Uterine smooth muscle cell (primary cell): Measurements from ENCODE around the gene KRTAP4-2. TPM values are rescaled to one million over a fixed set of nuclear protein-coding genes. Genes with fewer than 3 reads are reported as not detected.

Experiments used
- total RNA-seq: library from RNA; depleted of rRNA; stranded (reverse); fragments of >200 nt; gene quantifications from 2 replicates; pipeline ENCODE4 v1.2.3, GENCODE V29; 2014

The KRTAP4-2 gene
- total RNA-seq = not detected in 2 replicates

GRCh38 chr17:41177727-41178271 lies at the start of gene KRTAP4-2:
Gene KRTAP4-2, minus strand, starts transcription at chr17:41178221. Its CDS starts 57 bp downstream, at chr17:41178164.

GRCh38 chr17:41226598-41227095 lies 48.6 kb upstream of the KRTAP4-2 start, which contains the start of gene KRTAP9-2:
Gene KRTAP9-2, plus strand, starts transcription at chr17:41226648. Its CDS starts 7 bp downstream, at chr17:41226655.

GRCh38 chr17:41189837-41190318 lies 11.9 kb upstream of the KRTAP4-2 start, which contains the start of gene KRTAP9-1:
Gene KRTAP9-1, plus strand, starts transcription at chr17:41189887. Its CDS starts 0 bp downstream, at chr17:41189887.

GRCh38 chr17:41184480-41184961 lies 6.5 kb upstream of the KRTAP4-2 start, which contains the start of gene KRTAP4-1:
Gene KRTAP4-1, minus strand, starts transcription at chr17:41184911. Its CDS starts 57 bp downstream, at chr17:41184854.

GRCh38 chr17:41168121-41168520 lies 9.9 kb downstream of the KRTAP4-2 start, which contains the start of gene KRTAP4-3:
Gene KRTAP4-3, minus strand, starts transcription at chr17:41168221. Its CDS starts 49 bp downstream, at chr17:41168172.

GRCh38 chr17:41160648-41161047 lies 17.4 kb downstream of the KRTAP4-2 start, which contains the start of gene KRTAP4-4:
Gene KRTAP4-4, minus strand, starts transcription at chr17:41160748. Its CDS starts 57 bp downstream, at chr17:41160691.

GRCh38 chr17:41149652-41149985 lies 28.4 kb downstream of the KRTAP4-2 start, which contains the start of gene KRTAP4-5:
Gene KRTAP4-5, minus strand, starts transcription at chr17:41149825. Its CDS starts 58 bp downstream, at chr17:41149767.

GRCh38 chr17:41140360-41141131 lies 37.5 kb downstream of the KRTAP4-2 start, which contains the start of gene KRTAP4-6:
Gene KRTAP4-6, minus strand, starts transcription at chr17:41140544. Its CDS starts 57 bp downstream, at chr17:41140487.

Other genes with a start within 250 kb of the KRTAP4-2 start
- 0.50 and 0.55 TPM in 2 replicates for gene KRT23, start 240.6 kb downstream of the KRTAP4-2 start, total RNA-seq
- gene KRT39, start 211.3 kb downstream of the KRTAP4-2 start, total RNA-seq = 0.11 TPM in 1 of 2 replicates, not detected in the other
- gene KRT40, start 193.9 kb downstream of the KRTAP4-2 start, total RNA-seq = not detected in 2 replicates
- not detected in 2 replicates for gene KRTAP3-3, start 184.1 kb downstream of the KRTAP4-2 start, total RNA-seq
- not detected in 2 replicates for gene KRTAP3-2, start 178.3 kb downstream of the KRTAP4-2 start, total RNA-seq
- gene KRTAP3-1, start 169.1 kb downstream of the KRTAP4-2 start, total RNA-seq = not detected in 2 replicates
- 32.6 and 54.1 TPM in 2 replicates for gene KRTAP1-5, start 151.0 kb downstream of the KRTAP4-2 start, total RNA-seq
- gene KRTAP1-4, start 148.0 kb downstream of the KRTAP4-2 start, total RNA-seq = not detected in 2 replicates
- gene KRTAP1-3, start 143.3 kb downstream of the KRTAP4-2 start, total RNA-seq = not detected in 2 replicates
- gene KRTAP1-1, start 136.8 kb downstream of the KRTAP4-2 start, total RNA-seq = 0.55 and 0.87 TPM in 2 replicates
- not detected in 2 replicates for gene KRTAP2-1, start 130.9 kb downstream of the KRTAP4-2 start, total RNA-seq
- not detected in 2 replicates for gene KRTAP2-2, start 123.0 kb downstream of the KRTAP4-2 start, total RNA-seq
- 0.12 and 1.00 TPM in 2 replicates for gene KRTAP2-3, start 118.1 kb downstream of the KRTAP4-2 start, total RNA-seq
- not detected in 2 replicates for gene KRTAP2-4, start 112.3 kb downstream of the KRTAP4-2 start, total RNA-seq
- gene KRTAP4-7, start 94.1 kb downstream of the KRTAP4-2 start, total RNA-seq = not detected in 2 replicates
- gene KRTAP4-8, start 80.1 kb downstream of the KRTAP4-2 start, total RNA-seq = not detected in 2 replicates
- not detected in 2 replicates for gene KRTAP4-16, start 76.0 kb downstream of the KRTAP4-2 start, total RNA-seq
- gene KRTAP4-9, start 72.8 kb downstream of the KRTAP4-2 start, total RNA-seq = 0.12 TPM in 1 of 2 replicates, not detected in the other
- gene KRTAP4-11, start 59.8 kb downstream of the KRTAP4-2 start, total RNA-seq = not detected in 2 replicates
- not detected in 2 replicates for gene KRTAP4-12, start 54.0 kb downstream of the KRTAP4-2 start, total RNA-seq
- gene KRTAP4-6, start 37.7 kb downstream of the KRTAP4-2 start, total RNA-seq = not detected in 2 replicates
- not detected in 2 replicates for gene KRTAP4-5, start 28.4 kb downstream of the KRTAP4-2 start, total RNA-seq
- not detected in 2 replicates for gene KRTAP4-4, start 17.5 kb downstream of the KRTAP4-2 start, total RNA-seq
- gene KRTAP4-3, start 10.0 kb downstream of the KRTAP4-2 start, total RNA-seq = not detected in 2 replicates
- gene KRTAP4-1, start 6.7 kb upstream of the KRTAP4-2 start, total RNA-seq = 0.11 TPM in 1 of 2 replicates, not detected in the other
- gene KRTAP9-1, start 11.7 kb upstream of the KRTAP4-2 start, total RNA-seq = not detected in 2 replicates
- not detected in 2 replicates for gene KRTAP9-2, start 48.4 kb upstream of the KRTAP4-2 start, total RNA-seq
- not detected in 2 replicates for gene KRTAP9-3, start 54.2 kb upstream of the KRTAP4-2 start, total RNA-seq
- not detected in 2 replicates for gene KRTAP9-8, start 59.8 kb upstream of the KRTAP4-2 start, total RNA-seq
- not detected in 2 replicates for gene KRTAP9-4, start 71.5 kb upstream of the KRTAP4-2 start, total RNA-seq
- gene KRTAP9-9, start 77.2 kb upstream of the KRTAP4-2 start, total RNA-seq = not detected in 2 replicates
- gene KRTAP9-6, start 87.2 kb upstream of the KRTAP4-2 start, total RNA-seq = not detected in 2 replicates
- not detected in 2 replicates for gene KRTAP9-7, start 97.5 kb upstream of the KRTAP4-2 start, total RNA-seq
- gene KRTAP29-1, start 124.6 kb upstream of the KRTAP4-2 start, total RNA-seq = not detected in 2 replicates
- gene KRTAP16-1, start 131.1 kb upstream of the KRTAP4-2 start, total RNA-seq = not detected in 2 replicates
- 0.12 and 0.33 TPM in 2 replicates for gene KRTAP17-1, start 137.5 kb upstream of the KRTAP4-2 start, total RNA-seq
- gene KRT33A, start 172.6 kb upstream of the KRTAP4-2 start, total RNA-seq = not detected in 2 replicates
- gene KRT33B, start 191.6 kb upstream of the KRTAP4-2 start, total RNA-seq = 1.1 and 2.7 TPM in 2 replicates
- gene KRT34, start 204.1 kb upstream of the KRTAP4-2 start, total RNA-seq = 133 and 203 TPM in 2 replicates
- gene KRT31, start 219.4 kb upstream of the KRTAP4-2 start, total RNA-seq = not detected in 2 replicates
- gene KRT37, start 246.4 kb upstream of the KRTAP4-2 start, total RNA-seq = not detected in 2 replicates